Measurements from ENCODE around the gene MMD2.
"Not testable (repeated sequence)": the region's sequence is repeated elsewhere in the genome, so short reads cannot be mapped to it uniquely, and the experiment has no call there.

Gene MMD2

DNA sequence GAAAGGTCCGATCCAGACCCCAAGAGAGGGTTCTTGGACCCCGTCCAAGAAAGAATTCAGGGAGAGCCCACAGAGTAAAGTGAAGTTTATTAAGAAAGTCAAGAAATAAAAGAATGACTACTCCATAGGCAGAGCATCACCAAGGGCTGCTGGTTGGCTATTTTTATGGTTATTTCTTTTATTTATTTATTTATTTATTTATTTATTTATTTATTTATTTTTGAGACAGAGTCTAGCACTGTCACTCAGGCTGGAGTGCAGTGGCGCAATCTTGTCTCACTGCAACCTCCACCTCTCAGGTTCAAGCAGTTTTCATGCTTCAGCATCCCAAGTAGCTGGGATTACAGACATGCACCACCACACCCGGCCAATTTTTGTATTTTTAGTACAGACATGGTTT lies 65.8 kb downstream of the MMD2 start:
- DNase-seq: not testable (repeated sequence)

DNA sequence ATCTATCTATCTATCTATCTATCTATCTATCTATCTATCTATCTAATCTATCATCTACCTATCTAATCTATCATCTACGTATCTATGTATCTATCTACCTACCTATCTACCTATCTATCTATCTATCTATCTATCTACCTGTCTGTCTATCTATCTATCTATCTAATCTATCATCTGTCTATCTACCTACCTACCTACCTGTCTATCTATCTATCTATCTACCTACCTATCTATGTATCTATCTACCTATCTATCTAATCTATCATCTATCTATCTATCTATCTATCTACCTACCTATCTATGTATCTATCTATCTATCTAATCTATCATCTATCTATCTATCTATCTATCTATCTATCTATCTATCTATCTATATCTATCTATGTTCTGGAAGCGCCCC lies 67.5 kb downstream of the MMD2 start:
- not testable (repeated sequence) for DNase-seq

DNA sequence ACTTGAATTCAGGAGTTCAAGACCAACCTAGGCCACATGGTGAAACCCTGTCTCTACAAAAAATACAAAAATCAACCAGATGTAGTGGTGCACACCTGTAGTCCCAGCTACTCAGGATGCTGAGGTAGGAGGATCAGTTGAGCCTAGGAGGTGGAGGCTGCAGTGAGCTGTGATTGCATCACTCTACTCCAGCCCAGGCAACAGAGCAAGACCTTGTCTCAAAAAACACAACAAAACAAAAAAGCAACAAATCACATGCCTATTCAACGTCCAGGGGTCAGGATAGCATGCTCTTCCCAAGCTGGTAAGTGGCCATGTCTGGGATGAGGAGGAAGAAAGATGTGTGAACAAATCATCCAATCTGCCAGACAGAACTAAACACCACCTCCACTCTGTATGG lies 69.3 kb downstream of the MMD2 start:
- DNase-seq: no peak

DNA sequence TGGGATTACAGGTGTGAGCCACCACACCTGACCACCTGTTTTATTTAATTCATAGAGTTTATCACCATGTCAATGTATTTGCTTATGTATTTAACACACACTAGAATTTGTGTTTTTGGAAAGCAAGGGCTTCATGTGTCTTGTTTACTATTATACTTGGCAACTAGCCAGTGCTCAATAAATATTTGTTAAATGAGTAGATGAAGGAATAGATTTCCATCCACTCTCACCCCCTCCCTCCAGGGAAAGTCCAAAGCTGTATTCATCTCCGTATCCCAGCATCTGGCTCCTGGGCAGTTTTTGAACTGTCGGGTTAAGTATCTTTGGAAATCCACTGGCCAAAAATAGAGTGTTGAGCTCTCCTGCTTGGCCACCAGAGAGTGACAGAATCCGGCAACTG lies 70.8 kb downstream of the MMD2 start:
- no peak for DNase-seq

DNA sequence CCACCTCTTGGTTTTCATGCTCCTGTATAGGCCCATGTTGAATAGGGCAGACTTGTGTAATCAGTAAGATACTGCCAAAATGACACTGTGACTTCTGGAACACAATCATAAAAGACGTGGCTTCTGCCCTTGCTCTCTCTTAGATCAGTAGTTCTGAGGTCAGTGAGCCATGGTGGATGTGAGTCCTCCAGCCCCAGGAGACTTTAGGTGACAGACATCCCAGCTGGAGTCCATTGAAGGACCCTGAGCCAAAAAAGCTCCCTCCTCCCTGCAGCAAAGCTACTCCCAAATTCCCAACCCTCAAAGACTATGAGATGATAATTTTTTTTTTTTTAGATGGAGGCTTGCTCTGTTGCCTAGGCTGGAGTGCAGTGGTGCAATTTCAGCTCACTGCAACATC lies 72.3 kb downstream of the MMD2 start:
- DNase-seq: no peak

DNA sequence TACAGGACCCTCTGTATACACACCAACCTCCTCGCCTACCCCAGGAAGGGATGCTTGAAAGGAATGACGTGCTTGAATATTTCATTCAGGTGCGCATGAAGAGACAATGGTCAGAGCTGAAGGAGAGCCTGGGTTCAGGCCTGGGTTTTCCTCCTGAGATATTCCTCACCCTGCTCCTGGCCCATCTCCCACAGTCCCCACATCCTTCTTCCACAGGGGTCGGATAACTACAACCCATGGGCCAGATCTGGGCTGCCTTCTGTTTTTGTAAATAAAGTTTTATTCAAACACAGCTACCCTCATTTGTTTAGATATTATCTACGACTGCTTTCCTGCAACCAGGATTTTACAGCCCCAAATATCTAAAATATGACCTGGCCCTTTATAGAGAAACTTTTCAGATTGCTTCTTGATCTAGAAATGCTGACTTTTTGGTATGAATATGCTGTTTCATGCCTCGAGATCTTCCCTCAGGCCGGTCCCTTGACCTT lies 73.6 kb downstream of the MMD2 start:
- no peak for DNase-seq

DNA sequence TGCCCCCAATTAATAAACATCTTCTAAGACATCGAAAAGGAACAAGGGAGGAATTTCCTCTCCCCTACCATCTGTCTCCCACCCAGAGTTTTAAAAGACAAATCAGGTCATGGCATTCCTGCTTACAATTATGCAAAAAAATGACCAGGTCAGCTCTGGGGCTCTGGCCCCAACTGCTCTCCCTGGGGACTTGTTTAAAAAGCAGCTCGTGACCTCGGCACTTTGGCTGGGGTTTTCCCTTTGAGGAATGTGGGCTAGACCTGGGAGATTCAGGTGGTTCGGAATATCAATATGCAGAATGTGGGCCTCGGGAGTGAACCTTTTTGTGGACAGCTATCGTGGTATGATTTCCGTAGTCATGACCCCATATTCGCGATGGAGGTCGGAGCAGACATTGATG lies 74.8 kb downstream of the MMD2 start:
- no peak for DNase-seq

DNA sequence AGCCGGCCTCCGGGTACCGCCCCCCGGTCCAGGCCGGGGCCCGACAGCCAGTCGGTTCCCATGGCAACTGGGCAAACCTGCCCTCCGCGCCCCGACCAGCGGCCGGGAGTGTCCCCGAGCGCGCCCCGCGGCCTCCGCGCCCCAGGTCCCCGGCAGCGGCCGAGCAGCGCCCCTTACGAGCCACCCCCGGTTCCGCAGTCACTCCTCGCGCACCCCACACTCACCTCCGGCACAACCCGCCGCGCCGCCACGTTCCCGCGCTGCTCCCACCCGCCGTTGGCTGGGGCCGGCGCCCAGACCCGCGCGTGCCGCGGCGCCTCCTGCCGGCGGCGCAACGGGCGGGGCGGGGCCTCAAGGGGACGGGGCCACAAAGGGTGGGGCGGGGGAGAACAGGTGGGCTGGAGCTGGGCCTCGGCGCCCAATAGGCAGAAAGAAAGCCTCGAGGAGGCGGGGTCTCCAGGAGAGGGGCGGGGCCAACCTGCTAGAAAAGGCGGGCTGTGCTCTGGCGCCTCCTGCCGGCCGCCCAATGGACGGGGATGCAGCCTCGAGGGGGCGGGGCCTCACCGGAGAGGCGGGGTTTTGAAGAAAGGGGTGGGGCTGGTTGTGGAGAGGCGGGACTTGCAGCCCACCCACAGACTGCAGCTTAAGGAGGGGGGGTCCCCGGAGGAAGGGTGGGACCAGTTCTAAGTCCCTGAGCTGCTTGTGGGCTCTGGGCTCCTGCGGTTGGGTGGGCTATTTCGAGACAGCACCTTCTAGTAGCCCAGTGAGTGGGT lies 75.4 kb downstream of the MMD2 start, which contains the start of gene RADIL:
Gene RADIL (minus strand): TSS at position 345 of the 773 bp plus-strand sequence. CDS start 5,577 bp downstream, outside the sequence.
- peak; percentile 93 for DNase-seq

DNA sequence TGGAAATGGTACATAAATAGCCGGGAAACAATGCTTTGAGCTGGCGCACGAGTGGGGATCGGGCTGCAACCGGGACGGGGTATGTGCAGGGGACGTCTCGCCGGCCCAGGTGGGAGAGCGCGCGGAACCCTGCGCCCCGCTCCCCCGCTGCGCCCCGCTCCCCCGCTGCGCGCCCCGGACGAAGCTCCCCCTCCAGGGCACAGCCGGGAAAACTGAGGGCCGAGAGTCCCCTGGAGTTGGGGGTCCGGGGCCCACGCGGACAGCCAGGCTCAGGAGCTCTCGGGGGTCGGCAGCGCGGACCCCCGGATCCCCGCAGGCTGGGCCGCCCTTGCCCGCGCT lies 76.0 kb downstream of the MMD2 start:
- no peak for DNase-seq

DNA sequence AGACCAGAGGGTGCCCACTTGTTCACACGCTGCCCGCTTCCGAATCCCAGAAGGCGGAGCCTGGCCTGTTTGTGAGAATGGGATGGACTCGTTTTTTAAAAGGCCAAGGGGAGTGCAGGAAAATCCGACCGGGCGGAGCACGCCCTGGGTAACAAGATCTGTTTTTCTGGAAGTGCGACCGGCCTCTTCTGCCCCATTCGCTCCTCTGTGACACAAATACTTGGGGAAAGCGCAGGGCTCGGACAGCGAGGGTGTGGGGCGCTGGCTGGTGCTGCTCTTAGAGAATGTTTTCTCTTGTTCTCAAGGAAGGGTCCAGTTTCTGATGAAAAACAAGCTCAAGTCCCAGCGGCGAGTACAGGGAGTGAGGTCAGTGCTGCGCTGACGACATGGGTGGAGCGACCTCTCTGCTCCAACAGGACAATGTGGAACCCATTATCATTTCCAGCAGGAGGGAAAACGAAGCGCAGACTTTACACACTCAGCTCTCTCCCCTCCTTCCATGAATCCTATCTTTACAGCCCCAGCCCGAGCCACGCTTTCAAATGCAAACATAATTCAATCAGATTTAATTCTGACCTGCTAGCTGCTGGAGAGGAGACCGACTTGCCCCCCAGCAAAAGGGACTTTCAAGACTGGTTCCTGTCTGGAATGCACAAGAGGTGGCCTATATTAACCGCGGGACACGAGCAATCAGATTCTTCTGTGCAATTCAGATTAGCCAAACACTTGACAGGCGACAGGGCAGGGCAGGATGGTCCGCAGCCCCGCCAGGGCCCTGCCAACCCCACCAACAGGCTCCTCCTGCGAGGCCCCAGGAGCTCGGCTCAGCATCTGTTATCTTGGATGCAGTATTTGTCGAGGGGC lies 76.6 kb downstream of the MMD2 start:
- DNase-seq: peak; percentile 30

DNA sequence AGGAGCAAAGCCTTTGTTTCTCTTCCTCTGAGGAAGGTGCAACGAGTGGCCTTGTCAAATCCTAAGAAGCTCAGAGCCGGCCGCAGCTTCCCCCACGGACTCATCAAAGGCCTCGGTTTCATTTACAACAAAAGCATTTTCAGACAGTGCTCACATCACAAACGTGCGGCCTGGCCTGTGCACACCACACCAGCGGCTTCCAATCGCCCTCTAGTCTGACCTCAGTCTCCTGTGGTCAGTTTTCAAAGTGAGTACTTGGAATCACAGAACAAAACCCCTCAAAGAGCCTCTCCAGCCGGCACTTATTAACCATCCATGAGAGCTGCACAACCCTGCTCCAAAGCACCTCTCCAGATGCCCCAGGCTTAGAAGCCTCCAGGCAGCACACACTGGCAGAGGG lies 78.8 kb downstream of the MMD2 start:
- DNase-seq: no peak

DNA sequence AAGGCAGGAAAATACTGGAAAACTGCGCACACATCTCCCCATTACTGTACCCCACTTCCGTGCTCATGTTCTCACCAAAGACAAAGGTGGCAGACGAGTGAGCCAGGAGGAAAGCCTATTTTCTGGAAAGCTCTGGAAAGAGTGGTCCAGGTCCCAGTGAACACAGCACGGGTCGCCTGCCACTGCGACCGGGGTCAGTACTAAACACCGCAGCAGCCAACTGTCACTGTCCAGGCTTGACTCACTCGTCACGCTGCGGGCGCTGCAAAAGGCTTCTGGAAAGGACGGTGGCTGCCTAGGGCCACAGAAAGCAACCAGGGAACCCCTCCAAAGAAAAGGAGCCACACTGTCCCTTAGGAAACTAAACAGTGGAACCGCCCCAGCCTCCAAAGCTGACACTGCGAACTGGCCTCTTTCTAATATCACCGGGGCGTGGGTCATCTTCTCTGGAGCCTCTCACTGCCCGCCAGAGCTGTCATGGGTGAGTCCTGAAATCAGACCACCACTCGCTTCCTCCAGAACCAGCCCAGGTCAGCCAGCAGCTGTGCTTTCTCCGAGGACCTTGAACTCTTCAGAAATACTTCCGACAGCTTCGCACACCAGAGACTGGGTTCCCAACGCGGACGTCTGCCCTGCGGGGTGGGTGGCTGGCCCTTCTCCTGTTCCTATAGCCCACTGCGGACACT lies 79.4 kb downstream of the MMD2 start:
- DNase-seq: no peak

DNA sequence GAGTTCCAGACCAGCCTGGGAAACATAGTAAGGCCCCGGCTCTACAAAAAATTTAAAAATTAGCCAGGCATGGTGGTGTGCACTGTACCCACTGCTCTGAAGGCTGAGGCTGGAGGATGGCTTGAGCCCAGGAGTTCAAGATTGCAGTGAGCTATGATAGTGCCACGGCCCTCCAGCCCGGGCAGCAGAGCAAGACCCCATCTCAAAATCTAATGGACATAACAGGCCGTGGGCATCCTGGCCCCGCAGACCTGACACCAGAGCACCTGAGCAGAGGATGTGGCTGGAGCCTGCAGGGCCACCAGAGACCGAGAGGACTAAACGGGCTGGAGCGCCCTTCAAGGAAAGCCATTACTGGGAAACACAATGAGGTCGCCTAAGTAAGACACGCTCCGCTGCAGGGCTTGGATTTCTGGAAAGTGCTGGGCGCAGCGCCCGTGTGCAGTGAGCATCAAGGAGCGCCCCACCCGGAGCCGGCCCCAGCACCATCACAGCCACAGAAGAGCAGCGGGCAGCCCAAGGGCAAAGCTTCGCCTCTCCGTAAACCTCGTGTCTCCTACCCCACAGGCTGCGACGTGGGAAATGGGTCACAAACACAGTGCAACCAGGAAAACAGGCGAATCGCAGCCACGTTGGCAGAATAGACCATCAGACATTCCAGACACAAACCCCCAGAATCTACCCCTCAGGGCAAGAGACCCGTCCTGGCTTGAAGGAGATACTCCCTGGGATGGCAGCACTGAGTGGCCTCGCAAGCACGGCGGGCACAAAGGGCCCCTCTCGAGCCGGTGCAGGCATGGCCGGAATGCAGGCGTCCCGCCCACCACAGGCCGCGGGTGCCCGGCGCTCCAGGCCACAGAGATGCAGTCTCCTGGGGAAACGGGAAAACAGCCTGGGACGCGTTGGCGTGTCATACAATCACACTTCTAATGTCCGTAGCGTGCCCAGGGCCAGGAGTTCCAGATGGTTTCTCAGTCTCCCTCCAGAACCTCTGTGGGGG lies 80.4 kb downstream of the MMD2 start:
- DNase-seq: no peak

DNA sequence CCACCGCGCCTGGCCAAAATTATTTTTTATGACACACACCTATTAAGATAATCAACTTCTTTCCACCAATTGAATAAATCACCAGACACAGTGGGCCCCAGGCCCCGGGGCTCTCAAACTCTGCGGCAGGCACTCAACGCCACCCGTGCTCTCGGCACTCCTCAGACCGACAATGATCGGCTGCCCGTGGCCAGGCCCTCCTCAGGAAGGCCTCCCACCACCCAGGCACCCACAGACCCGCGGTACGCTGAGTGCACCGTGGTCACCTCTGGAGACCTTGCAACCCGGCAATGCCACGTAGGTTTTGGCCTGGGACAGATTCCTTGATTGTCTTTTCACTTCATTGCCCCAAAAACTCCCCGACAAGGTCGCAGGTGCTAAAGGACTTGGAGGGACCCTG lies 82.4 kb downstream of the MMD2 start:
- DNase-seq: no peak

DNA sequence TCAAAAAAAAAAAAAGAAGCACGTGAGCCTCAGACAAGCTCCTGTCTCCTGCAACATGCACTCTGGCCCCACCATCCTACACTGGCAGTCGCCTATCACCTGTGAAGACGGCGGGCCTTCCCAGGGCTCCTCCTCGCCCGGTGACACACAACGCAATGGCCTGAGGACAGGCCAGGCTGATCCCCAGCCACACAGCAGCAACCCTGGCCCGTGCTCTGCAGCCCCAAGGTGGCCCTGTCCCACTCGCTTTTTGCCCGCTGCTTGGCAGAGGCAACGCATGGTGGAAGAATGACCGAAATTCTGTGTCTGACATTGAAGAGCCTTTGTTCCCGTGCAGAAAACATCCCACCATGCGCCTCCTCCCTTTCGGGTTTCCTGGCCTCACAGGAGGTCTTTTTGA lies 83.6 kb downstream of the MMD2 start:
- no peak for DNase-seq

DNA sequence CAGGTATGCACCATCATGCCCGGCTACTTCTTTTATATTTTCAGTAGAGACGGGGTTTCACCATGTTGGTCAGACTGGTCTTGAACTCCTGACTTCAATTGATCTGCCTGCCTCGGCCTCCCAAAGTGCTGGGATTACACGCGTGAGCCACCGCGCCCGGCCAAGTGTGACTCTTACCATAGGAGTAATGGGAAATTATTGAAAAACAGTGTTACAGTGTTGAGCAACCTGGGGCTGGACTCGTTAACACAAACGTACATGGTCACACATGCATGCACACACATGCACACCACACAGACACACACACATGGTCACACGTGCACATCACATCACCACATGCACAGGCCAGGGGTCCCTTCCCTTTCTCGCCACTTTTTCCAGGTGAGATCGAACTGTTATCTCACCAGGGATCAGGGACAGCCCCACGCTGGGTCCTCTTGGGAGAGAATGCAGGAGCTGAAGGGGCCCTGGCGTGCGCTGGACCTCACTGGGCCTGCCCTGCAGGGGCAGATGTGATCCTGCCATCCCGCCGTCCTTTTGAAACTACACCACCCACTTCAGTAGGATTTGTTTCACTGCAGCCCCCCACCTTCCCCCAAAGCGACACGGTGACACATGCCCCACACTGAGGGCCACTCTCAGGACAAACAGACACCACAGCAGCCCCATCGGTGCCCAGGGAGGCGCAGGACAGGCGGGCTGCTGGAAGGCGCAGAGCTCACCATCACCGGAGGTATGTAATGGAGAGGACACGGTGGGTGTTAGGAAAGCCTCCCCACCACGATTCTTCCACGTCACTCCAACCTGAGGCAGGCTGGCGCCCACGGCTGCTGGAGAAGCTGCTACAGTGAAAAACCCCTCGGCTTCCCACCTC lies 85.7 kb downstream of the MMD2 start:
- no peak for DNase-seq

DNA sequence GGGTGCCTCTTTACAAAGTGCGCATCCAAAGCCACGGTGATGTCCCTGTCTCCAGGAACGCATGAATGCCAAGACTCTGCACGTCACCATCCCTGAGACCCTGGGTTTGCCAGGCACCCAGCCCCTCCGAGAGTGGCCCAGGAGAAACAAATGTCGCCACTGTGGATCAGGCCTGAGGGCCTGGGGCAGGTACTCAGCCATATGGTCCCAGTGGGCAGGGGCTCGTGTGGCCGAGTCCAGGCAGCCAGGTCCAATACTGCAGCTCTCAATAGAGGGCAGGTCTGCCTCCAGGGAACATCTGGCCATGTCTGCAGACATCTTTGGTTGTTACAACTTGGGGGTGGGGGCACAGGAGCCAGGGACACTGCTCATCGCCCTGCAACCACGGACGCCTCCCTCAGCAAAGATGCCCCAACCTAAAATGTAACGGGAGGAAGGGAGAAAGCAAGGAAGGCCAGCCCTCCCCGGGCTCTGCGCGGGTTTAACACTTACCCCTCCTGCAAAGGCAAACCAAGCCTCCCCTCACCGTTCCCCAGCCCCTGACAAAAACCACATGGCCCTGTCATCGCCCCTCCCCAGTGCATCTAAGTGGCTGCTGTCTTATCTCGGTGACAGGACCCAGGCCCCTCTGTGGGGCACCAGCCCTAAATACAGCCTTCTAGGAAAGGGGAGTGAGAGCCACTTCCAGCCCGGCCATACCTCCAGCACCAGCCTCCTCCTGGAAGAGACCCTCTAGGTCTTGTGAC lies 86.9 kb downstream of the MMD2 start:
- no peak for DNase-seq

DNA sequence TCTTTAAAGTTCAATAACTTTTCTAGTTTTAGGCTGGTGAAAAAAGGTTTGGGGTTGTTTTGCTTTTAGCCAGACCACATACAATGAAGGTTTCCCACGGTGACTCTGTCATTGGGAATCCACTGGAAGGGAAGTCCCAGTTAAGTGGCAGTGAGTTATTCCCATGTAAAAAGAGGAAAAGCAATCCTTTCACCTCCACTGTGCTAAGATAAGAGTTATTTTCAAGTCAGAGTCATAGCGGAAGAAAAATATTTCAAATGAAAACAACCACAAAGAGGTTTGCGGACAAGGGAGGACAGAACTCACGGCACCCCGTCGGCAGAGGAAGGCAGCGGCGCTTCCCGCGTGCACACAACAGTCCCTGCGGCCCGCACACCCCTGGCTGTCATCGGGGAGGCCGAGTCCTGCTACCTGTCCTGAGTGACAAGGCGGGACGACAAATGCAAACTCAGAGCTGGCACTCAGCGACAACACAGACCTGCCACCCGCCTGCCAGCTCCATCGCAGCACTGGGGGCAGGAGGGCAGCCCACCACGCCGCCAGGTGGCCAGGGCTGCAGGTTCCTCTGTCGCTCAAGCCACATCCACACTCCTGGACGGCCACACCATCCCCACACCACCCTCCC lies 87.8 kb downstream of the MMD2 start:
- no peak for DNase-seq

DNA sequence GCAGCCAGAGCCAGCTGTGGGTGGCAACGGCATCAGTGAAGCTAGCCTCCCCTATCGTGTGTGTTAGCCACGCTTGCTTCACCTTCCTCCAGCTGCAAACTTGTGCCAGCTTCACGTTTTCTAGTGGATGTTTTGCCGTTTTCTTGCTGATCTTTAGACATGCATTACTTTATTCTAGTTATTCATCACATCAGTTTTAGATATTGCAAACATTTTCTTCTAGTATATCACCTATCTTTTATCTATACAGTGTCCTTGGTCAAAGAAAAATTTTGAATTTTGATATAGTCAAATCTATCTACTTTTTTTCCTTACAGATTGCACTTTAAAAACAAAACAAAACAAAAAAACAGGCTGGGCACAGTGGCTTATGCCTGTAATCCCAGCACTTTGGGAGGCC lies 90.5 kb downstream of the MMD2 start:
- no peak for DNase-seq
